GM12865 (cell line): ENCODE measurements around the gene ADGRL2.
A peak's percentile ranks its signal among the peaks of the same experiment; 100 is the strongest.

Experiments
- DNase-seq: peaks from one replicate; pipeline ENCODE4 v3.0.0; 2010; ENCODE audit warnings: low read depth
- H3K4me3 ChIP-seq: 2 replicates; pipeline ENCODE4 v1.5.1; 2011; ENCODE audit warnings: mild to moderate bottlenecking, low read depth, low read length, control low read depth
- CTCF ChIP-seq: IDR thresholded peaks from 2 replicates; pipeline ENCODE4 v1.5.1; 2011; ENCODE audit warnings: low read length, control low read depth, low read depth, inconsistent platforms; ENCODE audit not compliant: insufficient read depth; ENCODE audit errors: missing control alignments

Gene ADGRL2

GRCh38 chr1:81760477-81761097 is 40.1 kb upstream of the ADGRL2 start:
- TF ChIP-seq CTCF: peak; percentile 8
- peak; percentile 17 for DNase-seq
- no peak overlapping the region for H3K4me3 ChIP-seq

GRCh38 chr1:81775510-81775909 is 25.2 kb upstream of the ADGRL2 start:
- no peak overlapping the region for H3K4me3 ChIP-seq
- TF ChIP-seq CTCF: no peak
- no peak for DNase-seq

DNA sequence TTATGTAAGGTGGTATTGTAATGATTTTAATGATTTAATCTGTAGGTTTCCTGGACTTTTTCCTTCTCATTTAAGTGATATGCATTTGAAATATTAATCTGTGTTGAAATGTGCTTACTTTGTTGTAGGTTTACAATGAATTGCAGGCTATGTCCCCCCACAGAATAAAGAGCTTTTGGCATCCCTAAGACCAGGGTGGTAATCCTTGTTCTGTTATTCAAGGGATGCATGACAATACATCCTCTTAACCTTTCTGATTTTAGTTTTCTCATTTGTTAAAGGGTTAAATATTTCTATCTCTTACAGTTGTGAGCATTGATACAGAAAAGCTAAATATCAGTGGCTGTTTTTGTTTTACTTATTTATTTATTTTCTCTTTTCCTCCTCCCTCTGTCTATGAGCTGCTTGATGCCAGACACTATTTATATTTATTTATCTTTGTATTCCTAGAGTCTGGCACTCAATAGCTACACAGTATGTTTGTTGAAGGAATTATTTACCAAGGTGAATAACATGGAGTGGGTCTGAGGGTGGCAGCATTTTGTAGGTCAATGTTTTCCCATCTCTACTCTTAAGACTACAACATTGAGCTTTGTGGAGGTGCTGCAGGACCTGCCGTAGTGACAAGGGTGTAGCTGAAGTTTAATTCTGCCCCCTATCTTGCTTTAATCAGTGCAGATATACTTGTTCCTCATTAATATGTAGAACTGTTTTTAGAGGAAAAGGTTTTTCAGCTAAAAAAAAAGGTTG is 19.9 kb upstream of the ADGRL2 start:
- DNase-seq: no peak
- TF ChIP-seq CTCF: no peak
- no peak overlapping the region for H3K4me3 ChIP-seq

- TF ChIP-seq CTCF: no peak
- no peak overlapping the region for H3K4me3 ChIP-seq
- no peak for DNase-seq
Observed at GRCh38 chr1:81781749-81782148, 19.0 kb upstream of the ADGRL2 start.

- DNase-seq: no peak
- no peak for TF ChIP-seq CTCF
- no peak overlapping the region for H3K4me3 ChIP-seq
Observed at GRCh38 chr1:81792184-81792583, 8.6 kb upstream of the ADGRL2 start.

DNA sequence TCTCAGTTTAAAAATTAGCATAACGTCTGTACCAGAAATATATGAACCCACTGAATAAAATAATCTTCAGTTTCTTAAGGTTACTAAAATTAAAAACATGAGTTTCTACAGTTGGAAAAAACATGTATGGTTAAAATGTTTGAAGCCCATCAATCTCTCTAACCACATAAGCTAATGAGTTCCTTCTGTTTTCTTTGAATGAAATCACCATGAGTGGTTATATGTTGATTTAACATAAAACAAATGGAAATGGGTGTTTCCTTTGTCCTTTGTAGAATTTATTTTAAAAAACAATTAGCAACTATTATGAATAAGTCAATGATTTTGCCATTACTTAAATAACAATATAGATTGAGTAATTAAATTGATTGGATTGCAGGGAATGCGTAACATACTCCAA is 3.0 kb upstream of the ADGRL2 start:
- DNase-seq: no peak
- no peak overlapping the region for H3K4me3 ChIP-seq
- TF ChIP-seq CTCF: no peak

DNA sequence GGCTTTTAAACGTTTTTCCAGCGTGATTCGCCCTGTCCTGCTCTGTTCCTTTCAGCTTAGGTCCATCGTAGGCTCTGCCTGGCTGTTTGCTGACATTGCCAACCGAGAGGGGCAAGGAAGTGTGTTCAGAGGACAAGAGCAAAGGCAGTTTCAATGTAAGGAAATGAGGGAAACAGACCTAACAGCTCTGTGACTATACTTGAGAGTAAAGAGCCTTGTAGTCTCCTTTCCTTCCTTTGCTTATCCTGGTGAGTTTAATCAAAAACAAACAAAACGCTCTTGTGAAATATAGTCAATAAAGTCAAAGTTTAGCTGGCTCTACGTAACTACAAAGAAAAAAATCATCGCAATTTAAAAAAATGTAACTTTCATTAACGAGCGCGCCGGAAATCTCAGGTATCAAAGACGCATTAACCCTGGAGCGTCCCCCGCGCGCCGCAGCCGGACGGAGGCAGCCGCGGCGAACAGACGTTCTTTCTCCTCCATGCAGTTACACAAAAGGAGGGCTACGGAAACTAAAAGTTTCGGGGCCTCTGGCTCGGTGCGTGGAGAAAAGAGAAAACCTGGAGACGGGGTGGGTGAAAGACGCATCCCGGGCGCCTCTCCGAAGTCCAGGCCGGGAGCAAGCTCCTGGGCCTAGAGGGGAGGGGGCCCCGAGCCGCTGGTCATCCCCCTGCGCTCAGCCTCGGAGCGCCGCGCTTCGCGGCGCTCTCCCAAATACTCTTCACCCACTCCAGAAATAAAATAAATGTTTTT is 617 bp upstream of the ADGRL2 start:
- TF ChIP-seq CTCF: no peak
- no peak for DNase-seq

More for the DNA sequence above, 617 bp upstream of the ADGRL2 start:
- peak overlapping the region; percentile 47 for H3K4me3 ChIP-seq
